ENCODE measurements around the gene TRIM41. TPM values are rescaled to one million over a fixed set of nuclear protein-coding genes. Genes with fewer than 3 reads are reported as not detected.

Gene TRIM41
- polyA plus RNA-seq, 1 of the 3 experiments (the other 2 are of a cell fraction) = 35.9 TPM

GRCh38 chr5:181223729-181224389 lies 778 bp downstream of the TRIM41 start:
- Histone ChIP-seq H4K20me1 (ENCODE audit: insufficient read depth) (no peaks in the 10 kb centered on the region), H3K4me1 (ENCODE audit: control insufficient read depth in 1 of 2, insufficient read depth in 2 of 2, low read depth in 1 of 2, low read length in 1 of 2) (peaks cover 0 to 15% of the 10 kb centered on the region in 2 experiments; a peak in 2 of 4 replicates), H3K79me2 (ENCODE audit: insufficient read depth) (peaks cover 50% of the 10 kb centered on the region), H3K36me3 (replicated peaks in 1 of 2; ENCODE audit: control insufficient read depth in 1 of 2, insufficient read depth in 2 of 2, low read length in 1 of 2) (peaks cover 2 to 12% of the 10 kb centered on the region in 2 experiments), H3K9ac (peak overlapping the region; percentile 95), H3K9me2 (no peaks in the 10 kb centered on the region), H3F3A (replicated peaks; ENCODE audit: insufficient read depth) (peaks cover 26% of the 10 kb centered on the region), H3K27me3 (ENCODE audit: insufficient read depth) (no peaks in the 10 kb centered on the region), H3K27ac (ENCODE audit: low read depth in 2 of 2, low read length in 1 of 2) (peak overlapping the region; percentile 97 to 98), H3K4me2 (peak overlapping the region; percentile 97), H2AFZ (ENCODE audit: low read depth) (no peak overlapping the region; the same call in 1 of the 2 replicates), H3K4me3 (ENCODE audit: low read depth in 2 of 2, low read length in 1 of 2) (peak overlapping the region; percentile 67 to 86), H3K9me3 (no peaks in the 10 kb centered on the region)
- TF ChIP-seq ELF1 (IDR thresholded peaks at IDR 0.05) = no peak
- TF ChIP-seq YY1 (IDR thresholded peaks at IDR 0.05; ENCODE audit: low read depth) = peak; percentile 87
- TF ChIP-seq POLR2AphosphoS5 (IDR thresholded peaks at IDR 0.05; ENCODE audit: low read depth, low read length) = peak; percentile 2; the same call in 1 of the 2 replicates
- peak; percentile 86 for TF ChIP-seq MXI1 (IDR thresholded peaks at IDR 0.05; ENCODE audit: low read depth, low read length)
- WGBS (ENCODE audit: low lambda C conversion rate) = under 1% methylated on average over 16 of the region's 31 CpGs
- ChIA-PET CTCF (interaction anchor here (1.0 to 3.5 kb wide), 5 partner anchors 17 to 40 kb away, joined by 3 to 14 read pairs (median 6); partner anchors contain the start of gene TRIM52), POLR2A (interaction anchor here (0.6 to 3.4 kb wide), 15 partner anchors 9 to 57 kb away, joined by 3 to 29 read pairs (median 5); partner anchors contain the start of gene RACK1)
- peak; percentile 85 for DNase-seq

- Histone ChIP-seq H3K9me2 (no peaks in the 10 kb centered on the region), H3K79me2 (ENCODE audit: insufficient read depth) (peaks cover 52% of the 10 kb centered on the region), H3K4me2 (peak overlapping the region; percentile 97), H3K36me3 (replicated peaks in 1 of 2; ENCODE audit: control insufficient read depth in 1 of 2, insufficient read depth in 2 of 2, low read length in 1 of 2) (peaks cover 7 to 12% of the 10 kb centered on the region in 2 experiments), H3K9ac (peak overlapping the region; percentile 95), H4K20me1 (ENCODE audit: insufficient read depth) (no peaks in the 10 kb centered on the region), H3K27ac (ENCODE audit: low read depth in 2 of 2, low read length in 1 of 2) (peak overlapping the region; percentile 97 to 98; a peak in 3 of 4 replicates), H3K27me3 (ENCODE audit: insufficient read depth) (no peaks in the 10 kb centered on the region), H2AFZ (ENCODE audit: low read depth) (no peak overlapping the region; the same call in 1 of the 2 replicates), H3K4me3 (ENCODE audit: low read depth in 2 of 2, low read length in 1 of 2) (peak overlapping the region; percentile 67 to 86), H3F3A (replicated peaks; ENCODE audit: insufficient read depth) (peaks cover 21% of the 10 kb centered on the region), H3K9me3 (no peaks in the 10 kb centered on the region), H3K4me1 (ENCODE audit: control insufficient read depth in 1 of 2, insufficient read depth in 2 of 2, low read depth in 1 of 2, low read length in 1 of 2) (peaks cover 0 to 15% of the 10 kb centered on the region in 2 experiments; a peak in 2 of 4 replicates)
- peak; percentile 38 for DNase-seq
- ChIA-PET CTCF (interaction anchor here (0.6 to 3.5 kb wide), 4 partner anchors 17 to 41 kb away, joined by 3 to 14 read pairs (median 6); no protein-coding TSS in a partner anchor), POLR2A (interaction anchor here (0.8 to 3.4 kb wide), 7 partner anchors 8 to 51 kb away, joined by 3 to 29 read pairs (median 7); no protein-coding TSS in a partner anchor)
- WGBS (ENCODE audit: low lambda C conversion rate) = 36% methylated on average over 15 of the region's 22 CpGs
- TF ChIP-seq REST (IDR thresholded peaks at IDR 0.05; ENCODE audit: low read depth, low read length) = no peak
- 0 out of 2 replicates have a peak, but pooled peaks have one; percentile 5 for TF ChIP-seq MAX (IDR thresholded peaks at IDR 0.05; ENCODE audit: low read depth)
- no peak for TF ChIP-seq SMC3 (IDR thresholded peaks at IDR 0.05; ENCODE audit: low read depth, low read length)
- TF ChIP-seq MXI1 (IDR thresholded peaks at IDR 0.05; ENCODE audit: low read depth, low read length) = no peak; the same call in 1 of the 2 replicates
These were observed 1.5 kb downstream of the TRIM41 start for GRCh38 chr5:181224390-181225229.
